Fibroblast of lung (primary cell): ENCODE results near the gene SPNS3.

ENCODE experiments used
- EZH2 ChIP-seq: IDR thresholded peaks from 2 replicates; pipeline ENCODE4 v1.5.1; 2012; ENCODE audit warnings: low read length, control low read depth, mild to moderate bottlenecking; ENCODE audit errors: missing control alignments
- TF ChIP-seq, protein P1 (sequence below), 2 donors: IDR thresholded peaks in 1 of 2; conservative IDR thresholded peaks in 1 of 2; 1 replicate in 1 of 2; 2 replicates in 1 of 2; pipeline ENCODE4 v1.5.1; 2011 to 2012; ENCODE audit warnings: low read length in 2 of 2, control low read depth in 1 of 2, inconsistent platforms in 1 of 2, low read depth in 1 of 2, mild to moderate bottlenecking in 1 of 2

DNA sequence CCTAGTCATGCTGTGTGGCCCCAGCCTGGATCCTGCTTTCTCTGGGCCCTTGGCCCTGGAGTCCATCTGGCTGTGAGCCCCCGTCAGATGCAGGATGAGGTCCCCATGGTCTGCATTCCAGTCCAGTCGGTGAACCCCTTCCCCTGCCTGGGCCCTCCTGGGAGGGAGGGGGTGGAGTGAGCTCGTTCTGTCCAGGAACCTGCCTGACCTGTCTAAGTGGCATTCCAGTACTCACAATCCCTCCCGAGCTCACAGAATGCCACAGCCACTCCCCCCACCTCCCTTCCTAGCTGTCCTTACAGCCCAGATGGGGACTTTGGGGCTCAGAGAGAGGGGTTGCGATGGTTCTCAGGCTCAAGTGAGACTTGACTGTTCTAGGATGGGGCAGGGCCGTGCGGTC is 80.5 kb downstream of the SPNS3 start:
- TF ChIP-seq, protein P1, sequence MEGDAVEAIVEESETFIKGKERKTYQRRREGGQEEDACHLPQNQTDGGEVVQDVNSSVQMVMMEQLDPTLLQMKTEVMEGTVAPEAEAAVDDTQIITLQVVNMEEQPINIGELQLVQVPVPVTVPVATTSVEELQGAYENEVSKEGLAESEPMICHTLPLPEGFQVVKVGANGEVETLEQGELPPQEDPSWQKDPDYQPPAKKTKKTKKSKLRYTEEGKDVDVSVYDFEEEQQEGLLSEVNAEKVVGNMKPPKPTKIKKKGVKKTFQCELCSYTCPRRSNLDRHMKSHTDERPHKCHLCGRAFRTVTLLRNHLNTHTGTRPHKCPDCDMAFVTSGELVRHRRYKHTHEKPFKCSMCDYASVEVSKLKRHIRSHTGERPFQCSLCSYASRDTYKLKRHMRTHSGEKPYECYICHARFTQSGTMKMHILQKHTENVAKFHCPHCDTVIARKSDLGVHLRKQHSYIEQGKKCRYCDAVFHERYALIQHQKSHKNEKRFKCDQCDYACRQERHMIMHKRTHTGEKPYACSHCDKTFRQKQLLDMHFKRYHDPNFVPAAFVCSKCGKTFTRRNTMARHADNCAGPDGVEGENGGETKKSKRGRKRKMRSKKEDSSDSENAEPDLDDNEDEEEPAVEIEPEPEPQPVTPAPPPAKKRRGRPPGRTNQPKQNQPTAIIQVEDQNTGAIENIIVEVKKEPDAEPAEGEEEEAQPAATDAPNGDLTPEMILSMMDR (conservative IDR thresholded peaks at IDR 0.05 in 1 of 2, IDR thresholded peaks at IDR 0.05 in 1 of 2; ENCODE audit: low read depth in 1 of 2, low read length in 2 of 2): no peak
- no peak for TF ChIP-seq EZH2
